WTC11 (cell line): ENCODE data around the gene ALKBH2. TPM values are rescaled to one million over a fixed set of nuclear protein-coding genes. Genes with fewer than 3 reads are reported as not detected.

Experiments
- ATAC-seq: fragments of 200-7000 bp; cut with Tn5 transposase; 2 replicates; pipeline ENCODE4 v1.10.0; 2021; ENCODE audit warnings: mild to moderate bottlenecking, moderate library complexity
- CTCF ChIA-PET: fragments of 300-600 bp; sonication (Branson Sonifier 250); formaldehyde crosslinking; loops from one replicate; lab custom pipeline; 2021; ENCODE audit warnings: antibody characterized with exemption; lab: Charles Lee
- POLR2A ChIA-PET: fragments of 350-600 bp; sonication (Branson Sonifier 250); formaldehyde crosslinking; loops from one replicate; lab custom pipeline; 2021; ENCODE audit warnings: antibody characterized with exemption; lab: Charles Lee
- DNase-seq: peaks from one replicate; pipeline ENCODE4 v3.0.0; 2021; ENCODE audit warnings: low spot score
- H3K27ac Mint-ChIP-seq: 2 replicates; pipeline ENCODE4 v1.8.0; 2021; ENCODE audit warnings: mixed read lengths
- H3K27me3 Mint-ChIP-seq: 2 replicates; pipeline ENCODE4 v1.8.0; 2021; ENCODE audit warnings: low read depth, mild to moderate bottlenecking, moderate library complexity, mixed read lengths
- H3K36me3 Mint-ChIP-seq: 2 replicates; pipeline ENCODE4 v1.8.0; 2021; ENCODE audit warnings: mixed read lengths
- H3K4me1 Mint-ChIP-seq: 2 replicates; pipeline ENCODE4 v1.8.0; 2022; ENCODE audit warnings: mixed read lengths
- H3K4me3 Mint-ChIP-seq: 2 replicates; pipeline ENCODE4 v1.8.0; 2021; ENCODE audit warnings: mild to moderate bottlenecking, moderate library complexity, mixed read lengths
- H3K9me3 Mint-ChIP-seq: 2 replicates; pipeline ENCODE4 v1.8.0; 2021; ENCODE audit warnings: mixed read lengths
- AR ChIP-seq: fragments of 250-450 bp; sonication (Bioruptor Pico); IDR thresholded peaks from 2 replicates; pipeline ENCODE4 v1.9.0; 2021; ENCODE audit warnings: mild to moderate bottlenecking
- CREB1 ChIP-seq: sonication (generic); formaldehyde crosslinking; IDR thresholded peaks from 2 replicates; pipeline ENCODE4 v1.8.0; 2023; ENCODE audit warnings: mild to moderate bottlenecking, missing genetic modification reagents
- ERG ChIP-seq: fragments of 250-450 bp; sonication (Bioruptor Pico); IDR thresholded peaks from 2 replicates; pipeline ENCODE4 v1.8.0; 2021; ENCODE audit warnings: mild to moderate bottlenecking
- FOXK1 ChIP-seq: sonication (generic); formaldehyde crosslinking; IDR thresholded peaks from 2 replicates; pipeline ENCODE4 v1.8.0; 2022; ENCODE audit warnings: mild to moderate bottlenecking, moderate library complexity, missing genetic modification reagents
- GABPB1 ChIP-seq: sonication (generic); formaldehyde crosslinking; IDR thresholded peaks from 2 replicates; pipeline ENCODE4 v1.8.1; 2023; ENCODE audit warnings: mild to moderate bottlenecking, missing genetic modification reagents
- GRHL2 ChIP-seq: fragments of 250-450 bp; sonication (Bioruptor Pico); IDR thresholded peaks from 2 replicates; pipeline ENCODE4 v1.8.0; 2022; ENCODE audit warnings: mild to moderate bottlenecking, moderate library complexity; ENCODE audit not compliant: insufficient replicate concordance, severe bottlenecking
- HMGA2 ChIP-seq: fragments of 250-450 bp; sonication (Bioruptor Pico); IDR thresholded peaks from 2 replicates; pipeline ENCODE4 v1.4.0; 2021; ENCODE audit warnings: mild to moderate bottlenecking, moderate library complexity
- KAT7 ChIP-seq: sonication (generic); formaldehyde crosslinking; IDR thresholded peaks from 2 replicates; pipeline ENCODE4 v1.8.1; 2023; ENCODE audit warnings: missing genetic modification reagents, mild to moderate bottlenecking, borderline replicate concordance
- MAX ChIP-seq: sonication (generic); formaldehyde crosslinking; IDR thresholded peaks from 2 replicates; pipeline ENCODE4 v1.8.0; 2022; ENCODE audit warnings: mild to moderate bottlenecking, missing genetic modification reagents
- MXD4 ChIP-seq: fragments of 250-450 bp; sonication (Bioruptor Pico); IDR thresholded peaks from 2 replicates; pipeline ENCODE4 v1.8.0; 2021; ENCODE audit warnings: mild to moderate bottlenecking, moderate library complexity, borderline replicate concordance
- NFATC4 ChIP-seq: fragments of 250-450 bp; sonication (Bioruptor Pico); IDR thresholded peaks from 2 replicates; pipeline ENCODE4 v1.9.0; 2021; ENCODE audit warnings: mild to moderate bottlenecking
- NFE2L1 ChIP-seq: sonication (generic); formaldehyde crosslinking; IDR thresholded peaks from 2 replicates; pipeline ENCODE4 v1.8.1; 2023; ENCODE audit warnings: missing genetic modification reagents
- NR2C2 ChIP-seq: sonication (generic); formaldehyde crosslinking; IDR thresholded peaks from 2 replicates; pipeline ENCODE4 v1.8.0; 2022; ENCODE audit warnings: mild to moderate bottlenecking, missing genetic modification reagents
- RORB ChIP-seq: fragments of 250-450 bp; sonication (Bioruptor Pico); IDR thresholded peaks from 2 replicates; pipeline ENCODE4 v1.9.0; 2021; ENCODE audit warnings: mild to moderate bottlenecking
- TCF7 ChIP-seq: sonication (generic); formaldehyde crosslinking; IDR thresholded peaks from 2 replicates; pipeline ENCODE4 v1.8.0; 2022; ENCODE audit warnings: mild to moderate bottlenecking, low read depth, missing genetic modification reagents, moderate library complexity
- TEAD4 ChIP-seq: sonication (generic); formaldehyde crosslinking; IDR thresholded peaks from 2 replicates; pipeline ENCODE4 v1.8.0; 2022; ENCODE audit warnings: mild to moderate bottlenecking, missing genetic modification reagents
- ZNF219 ChIP-seq: sonication (generic); formaldehyde crosslinking; IDR thresholded peaks from 2 replicates; pipeline ENCODE4 v1.8.0; 2023; ENCODE audit warnings: missing genetic modification reagents, mild to moderate bottlenecking, borderline replicate concordance
- ZNF232 ChIP-seq: sonication (generic); formaldehyde crosslinking; IDR thresholded peaks from 2 replicates; pipeline ENCODE4 v1.8.0; 2022; ENCODE audit warnings: mild to moderate bottlenecking, missing genetic modification reagents
- ZNF396 ChIP-seq: fragments of 250-450 bp; sonication (Bioruptor Pico); IDR thresholded peaks from 2 replicates; pipeline ENCODE4 v1.8.0; 2021; ENCODE audit warnings: mild to moderate bottlenecking, moderate library complexity, borderline replicate concordance
- total RNA-seq: library from RNA; stranded (reverse); gene quantifications from 3 replicates; pipeline ENCODE4 v1.2.3, GENCODE V29; 2021
- TF ChIP-seq, protein P1 (sequence below): sonication (generic); formaldehyde crosslinking; IDR thresholded peaks from 2 replicates; pipeline ENCODE4 v1.8.1; 2022; ENCODE audit warnings: mild to moderate bottlenecking, missing genetic modification reagents, moderate library complexity, borderline replicate concordance
- TF ChIP-seq, protein P2 (sequence below): sonication (generic); formaldehyde crosslinking; IDR thresholded peaks from 2 replicates; pipeline ENCODE4 v1.8.0; 2022; ENCODE audit warnings: mild to moderate bottlenecking, missing genetic modification reagents
- TF ChIP-seq, protein P3 (sequence below): sonication (generic); formaldehyde crosslinking; IDR thresholded peaks from 2 replicates; pipeline ENCODE4 v1.8.0; 2023; ENCODE audit warnings: missing genetic modification reagents
- TF ChIP-seq, protein P4 (sequence below): sonication (generic); formaldehyde crosslinking; IDR thresholded peaks from 2 replicates; pipeline ENCODE4 v1.8.0; 2023; ENCODE audit warnings: missing genetic modification reagents, mild to moderate bottlenecking, borderline replicate concordance

ALKBH2 gene
- total RNA-seq, 1 experiment from 2014 or later: 15.2 TPM

DNA sequence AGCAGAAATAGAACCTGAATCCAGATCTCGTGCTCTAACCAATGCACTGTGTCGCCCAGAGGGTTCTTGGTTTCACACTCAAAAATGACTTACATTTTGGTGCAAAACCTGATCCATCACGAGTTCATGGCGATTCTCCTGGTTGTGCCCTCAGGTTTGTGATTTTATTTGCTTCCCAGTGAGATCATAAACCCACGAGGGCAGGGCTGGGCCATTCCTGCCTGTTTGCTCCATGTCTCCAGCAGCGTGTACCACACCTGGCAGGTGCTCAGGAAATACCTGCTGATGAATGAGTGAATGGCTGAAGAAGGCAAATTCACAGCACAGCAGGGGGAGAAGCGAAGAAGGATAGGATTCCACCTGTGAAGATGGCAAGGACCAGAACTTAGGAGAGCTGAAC is 32.5 kb upstream of the ALKBH2 start:
- DNase-seq: no peak
- H3K4me1 Mint-ChIP-seq: peaks cover 14% of the 10 kb centered on the region
- no peaks in the 10 kb centered on the region for H3K9me3 Mint-ChIP-seq
- no peak; the same call in 1 of the 2 replicates for ATAC-seq
- no peaks in the 10 kb centered on the region for H3K36me3 Mint-ChIP-seq
- ChIA-PET CTCF (interaction anchor here (2.3 kb wide), 1 partner anchor 14 kb away, joined by 8 read pairs; no protein-coding TSS in a partner anchor), POLR2A (no interaction called here)
- peak overlapping the region; percentile 34 for H3K27ac Mint-ChIP-seq
- H3K4me3 Mint-ChIP-seq: no peak overlapping the region
- TF ChIP-seq, protein P1, sequence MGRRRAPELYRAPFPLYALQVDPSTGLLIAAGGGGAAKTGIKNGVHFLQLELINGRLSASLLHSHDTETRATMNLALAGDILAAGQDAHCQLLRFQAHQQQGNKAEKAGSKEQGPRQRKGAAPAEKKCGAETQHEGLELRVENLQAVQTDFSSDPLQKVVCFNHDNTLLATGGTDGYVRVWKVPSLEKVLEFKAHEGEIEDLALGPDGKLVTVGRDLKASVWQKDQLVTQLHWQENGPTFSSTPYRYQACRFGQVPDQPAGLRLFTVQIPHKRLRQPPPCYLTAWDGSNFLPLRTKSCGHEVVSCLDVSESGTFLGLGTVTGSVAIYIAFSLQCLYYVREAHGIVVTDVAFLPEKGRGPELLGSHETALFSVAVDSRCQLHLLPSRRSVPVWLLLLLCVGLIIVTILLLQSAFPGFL: no peak
- no peak for TF ChIP-seq GRHL2 (CRISPR knock-in tag)
- TF ChIP-seq MXD4: no peak
- no peak for TF ChIP-seq AR
- TF ChIP-seq RORB: no peak
- TF ChIP-seq NR2C2 (CRISPR knock-in tag): no peak
- TF ChIP-seq, protein P2, sequence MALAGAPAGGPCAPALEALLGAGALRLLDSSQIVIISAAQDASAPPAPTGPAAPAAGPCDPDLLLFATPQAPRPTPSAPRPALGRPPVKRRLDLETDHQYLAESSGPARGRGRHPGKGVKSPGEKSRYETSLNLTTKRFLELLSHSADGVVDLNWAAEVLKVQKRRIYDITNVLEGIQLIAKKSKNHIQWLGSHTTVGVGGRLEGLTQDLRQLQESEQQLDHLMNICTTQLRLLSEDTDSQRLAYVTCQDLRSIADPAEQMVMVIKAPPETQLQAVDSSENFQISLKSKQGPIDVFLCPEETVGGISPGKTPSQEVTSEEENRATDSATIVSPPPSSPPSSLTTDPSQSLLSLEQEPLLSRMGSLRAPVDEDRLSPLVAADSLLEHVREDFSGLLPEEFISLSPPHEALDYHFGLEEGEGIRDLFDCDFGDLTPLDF (CRISPR knock-in tag): no peak
- no peak for TF ChIP-seq FOXK1 (CRISPR knock-in tag)
- no peak for TF ChIP-seq ZNF232 (CRISPR knock-in tag)
- no peak for TF ChIP-seq TCF7 (CRISPR knock-in tag)
- no peak for TF ChIP-seq TEAD4 (CRISPR knock-in tag)
- TF ChIP-seq MAX (CRISPR knock-in tag): no peak
- TF ChIP-seq, protein P3, sequence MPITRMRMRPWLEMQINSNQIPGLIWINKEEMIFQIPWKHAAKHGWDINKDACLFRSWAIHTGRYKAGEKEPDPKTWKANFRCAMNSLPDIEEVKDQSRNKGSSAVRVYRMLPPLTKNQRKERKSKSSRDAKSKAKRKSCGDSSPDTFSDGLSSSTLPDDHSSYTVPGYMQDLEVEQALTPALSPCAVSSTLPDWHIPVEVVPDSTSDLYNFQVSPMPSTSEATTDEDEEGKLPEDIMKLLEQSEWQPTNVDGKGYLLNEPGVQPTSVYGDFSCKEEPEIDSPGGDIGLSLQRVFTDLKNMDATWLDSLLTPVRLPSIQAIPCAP (CRISPR knock-in tag): no peak
- no peak for TF ChIP-seq ERG (CRISPR knock-in tag)
- TF ChIP-seq NFATC4: no peak
- no peak for TF ChIP-seq ZNF219
- no peak for TF ChIP-seq GABPB1 (CRISPR knock-in tag)
- TF ChIP-seq CREB1 (CRISPR knock-in tag): no peak
- no peaks in the 10 kb centered on the region; the same call in 1 of the 2 replicates for H3K27me3 Mint-ChIP-seq

DNA sequence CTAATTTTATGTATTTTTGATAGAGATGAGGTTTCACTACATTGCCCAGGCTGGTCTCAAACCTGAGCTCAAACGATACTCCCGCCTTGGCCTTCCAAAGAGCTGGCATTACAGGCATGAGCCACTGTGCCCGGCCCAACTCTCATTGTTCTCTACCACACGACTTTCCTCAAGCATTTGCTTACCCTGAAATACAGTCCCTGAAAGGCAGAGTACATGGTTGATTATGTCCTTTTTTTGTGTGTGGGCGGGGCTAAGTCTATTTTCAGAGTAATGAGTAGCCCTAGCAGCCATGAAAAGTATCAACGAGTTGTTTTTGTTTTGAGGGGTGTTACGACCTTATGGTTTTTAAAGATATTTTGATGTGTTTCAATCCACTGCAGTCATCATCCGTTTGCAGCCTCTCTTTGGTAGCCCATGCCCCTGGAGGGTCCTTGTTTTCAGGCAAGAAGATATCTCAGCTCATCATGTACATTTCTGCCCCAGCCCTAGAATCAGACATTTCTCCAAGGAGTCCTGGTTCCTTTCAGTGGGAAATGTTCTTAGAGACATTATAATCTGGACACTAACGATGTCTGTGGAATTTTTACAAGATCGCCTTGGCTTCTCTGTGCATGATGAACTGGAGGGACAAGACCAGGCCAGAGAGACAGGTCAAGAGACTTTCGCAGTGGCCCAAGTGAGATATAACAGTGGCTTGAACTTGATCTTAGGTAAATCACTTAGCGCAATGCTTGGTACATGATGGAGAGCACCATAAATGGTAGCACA is 31.8 kb upstream of the ALKBH2 start:
- peaks cover 13% of the 10 kb centered on the region for H3K4me1 Mint-ChIP-seq
- POLR2A ChIA-PET: no interaction called here
- H3K36me3 Mint-ChIP-seq: no peaks in the 10 kb centered on the region
- CTCF ChIA-PET: interaction anchor here (1.0 to 2.3 kb wide), 2 partner anchors 13 to 269 kb away, joined by 3 to 8 read pairs; no protein-coding TSS in a partner anchor
- ATAC-seq (no peak), DNase-seq (no peak)
- H3K9me3 Mint-ChIP-seq: no peaks in the 10 kb centered on the region
- H3K27me3 Mint-ChIP-seq: no peaks in the 10 kb centered on the region; the same call in 1 of the 2 replicates
- no peak overlapping the region for H3K4me3 Mint-ChIP-seq
- H3K27ac Mint-ChIP-seq: peak overlapping the region; percentile 23; the same call in 1 of the 2 replicates
- TF ChIP-seq ZNF396 (CRISPR knock-in tag): no peak
- TF ChIP-seq KAT7: no peak
- no peak for TF ChIP-seq NFE2L1 (CRISPR knock-in tag)
- no peak for TF ChIP-seq HMGA2 (CRISPR knock-in tag)
- TF ChIP-seq, protein P4, sequence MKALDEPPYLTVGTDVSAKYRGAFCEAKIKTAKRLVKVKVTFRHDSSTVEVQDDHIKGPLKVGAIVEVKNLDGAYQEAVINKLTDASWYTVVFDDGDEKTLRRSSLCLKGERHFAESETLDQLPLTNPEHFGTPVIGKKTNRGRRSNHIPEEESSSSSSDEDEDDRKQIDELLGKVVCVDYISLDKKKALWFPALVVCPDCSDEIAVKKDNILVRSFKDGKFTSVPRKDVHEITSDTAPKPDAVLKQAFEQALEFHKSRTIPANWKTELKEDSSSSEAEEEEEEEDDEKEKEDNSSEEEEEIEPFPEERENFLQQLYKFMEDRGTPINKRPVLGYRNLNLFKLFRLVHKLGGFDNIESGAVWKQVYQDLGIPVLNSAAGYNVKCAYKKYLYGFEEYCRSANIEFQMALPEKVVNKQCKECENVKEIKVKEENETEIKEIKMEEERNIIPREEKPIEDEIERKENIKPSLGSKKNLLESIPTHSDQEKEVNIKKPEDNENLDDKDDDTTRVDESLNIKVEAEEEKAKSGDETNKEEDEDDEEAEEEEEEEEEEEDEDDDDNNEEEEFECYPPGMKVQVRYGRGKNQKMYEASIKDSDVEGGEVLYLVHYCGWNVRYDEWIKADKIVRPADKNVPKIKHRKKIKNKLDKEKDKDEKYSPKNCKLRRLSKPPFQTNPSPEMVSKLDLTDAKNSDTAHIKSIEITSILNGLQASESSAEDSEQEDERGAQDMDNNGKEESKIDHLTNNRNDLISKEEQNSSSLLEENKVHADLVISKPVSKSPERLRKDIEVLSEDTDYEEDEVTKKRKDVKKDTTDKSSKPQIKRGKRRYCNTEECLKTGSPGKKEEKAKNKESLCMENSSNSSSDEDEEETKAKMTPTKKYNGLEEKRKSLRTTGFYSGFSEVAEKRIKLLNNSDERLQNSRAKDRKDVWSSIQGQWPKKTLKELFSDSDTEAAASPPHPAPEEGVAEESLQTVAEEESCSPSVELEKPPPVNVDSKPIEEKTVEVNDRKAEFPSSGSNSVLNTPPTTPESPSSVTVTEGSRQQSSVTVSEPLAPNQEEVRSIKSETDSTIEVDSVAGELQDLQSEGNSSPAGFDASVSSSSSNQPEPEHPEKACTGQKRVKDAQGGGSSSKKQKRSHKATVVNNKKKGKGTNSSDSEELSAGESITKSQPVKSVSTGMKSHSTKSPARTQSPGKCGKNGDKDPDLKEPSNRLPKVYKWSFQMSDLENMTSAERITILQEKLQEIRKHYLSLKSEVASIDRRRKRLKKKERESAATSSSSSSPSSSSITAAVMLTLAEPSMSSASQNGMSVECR (CRISPR knock-in tag): no peak
- TF ChIP-seq NFATC4: no peak
